Activated CD4-positive, alpha-beta T cell treated with anti-CD3 and anti-CD28 coated beads, Interleukin-2, amount 50 U/mL, for 48 hours (primary cell): ENCODE results near the gene MTMR1.
A peak's percentile ranks its signal among the peaks of the same experiment; 100 is the strongest.

Experiments
- DNase-seq, 2 experiments: peaks; one replicate each; pipeline ENCODE4 v3.0.0-alpha.2; 2020

Gene MTMR1

GRCh38 chrX:150763810-150764209 lies 70.6 kb downstream of the MTMR1 start:
- DNase-seq = no peak

GRCh38 chrX:150765237-150765636 lies 72.0 kb downstream of the MTMR1 start:
- no peak for DNase-seq

GRCh38 chrX:150765782-150766350 lies 72.7 kb downstream of the MTMR1 start:
- no peak for DNase-seq

- DNase-seq = no peak
These were observed 73.3 kb downstream of the MTMR1 start for GRCh38 chrX:150766351-150767044.

- no peak for DNase-seq
These were observed 73.8 kb downstream of the MTMR1 start for GRCh38 chrX:150767045-150767395.

- DNase-seq = peak in 1 of 2 experiments; percentile 23
These were observed 74.4 kb downstream of the MTMR1 start for GRCh38 chrX:150767475-150768131.

- DNase-seq = no peak
These were observed 74.9 kb downstream of the MTMR1 start for GRCh38 chrX:150768132-150768485.

GRCh38 chrX:150768580-150769190 lies 75.5 kb downstream of the MTMR1 start:
- DNase-seq = no peak

GRCh38 chrX:150769408-150769807 lies 76.2 kb downstream of the MTMR1 start:
- no peak for DNase-seq

GRCh38 chrX:150770623-150771022 lies 77.4 kb downstream of the MTMR1 start:
- DNase-seq = no peak

GRCh38 chrX:150771116-150771515 lies 77.9 kb downstream of the MTMR1 start:
- DNase-seq = no peak

GRCh38 chrX:150772150-150772970 lies 79.2 kb downstream of the MTMR1 start:
- DNase-seq = peak; percentile 83 to 85

- DNase-seq = no peak
These were observed 79.9 kb downstream of the MTMR1 start for GRCh38 chrX:150773117-150773516.

- no peak for DNase-seq
These were observed 80.4 kb downstream of the MTMR1 start for GRCh38 chrX:150773634-150774033.

GRCh38 chrX:150774798-150775568 lies 81.8 kb downstream of the MTMR1 start:
- DNase-seq = no peak

- DNase-seq = no peak
These were observed 82.6 kb downstream of the MTMR1 start for GRCh38 chrX:150775569-150776350.

GRCh38 chrX:150777328-150777992 lies 84.3 kb downstream of the MTMR1 start:
- no peak for DNase-seq

GRCh38 chrX:150779385-150779784 lies 86.2 kb downstream of the MTMR1 start:
- no peak for DNase-seq

GRCh38 chrX:150781677-150782076 lies 88.5 kb downstream of the MTMR1 start:
- no peak for DNase-seq

- DNase-seq = no peak
These were observed 96.8 kb downstream of the MTMR1 start for GRCh38 chrX:150790021-150790420.

- no peak for DNase-seq
These were observed 99.8 kb downstream of the MTMR1 start for GRCh38 chrX:150792949-150793527.
